GM12801 (cell line): ENCODE data around the gene GYPC.

Source experiments
- CTCF ChIP-seq: IDR thresholded peaks from one replicate; pipeline ENCODE4 v1.5.1; 2011; ENCODE audit warnings: control low read depth; ENCODE audit not compliant: insufficient read length; ENCODE audit errors: extremely low read depth

The GYPC gene

GRCh38 chr2:126655051-126655450, 907 bp upstream of the GYPC start:
- no peak for TF ChIP-seq CTCF

DNA sequence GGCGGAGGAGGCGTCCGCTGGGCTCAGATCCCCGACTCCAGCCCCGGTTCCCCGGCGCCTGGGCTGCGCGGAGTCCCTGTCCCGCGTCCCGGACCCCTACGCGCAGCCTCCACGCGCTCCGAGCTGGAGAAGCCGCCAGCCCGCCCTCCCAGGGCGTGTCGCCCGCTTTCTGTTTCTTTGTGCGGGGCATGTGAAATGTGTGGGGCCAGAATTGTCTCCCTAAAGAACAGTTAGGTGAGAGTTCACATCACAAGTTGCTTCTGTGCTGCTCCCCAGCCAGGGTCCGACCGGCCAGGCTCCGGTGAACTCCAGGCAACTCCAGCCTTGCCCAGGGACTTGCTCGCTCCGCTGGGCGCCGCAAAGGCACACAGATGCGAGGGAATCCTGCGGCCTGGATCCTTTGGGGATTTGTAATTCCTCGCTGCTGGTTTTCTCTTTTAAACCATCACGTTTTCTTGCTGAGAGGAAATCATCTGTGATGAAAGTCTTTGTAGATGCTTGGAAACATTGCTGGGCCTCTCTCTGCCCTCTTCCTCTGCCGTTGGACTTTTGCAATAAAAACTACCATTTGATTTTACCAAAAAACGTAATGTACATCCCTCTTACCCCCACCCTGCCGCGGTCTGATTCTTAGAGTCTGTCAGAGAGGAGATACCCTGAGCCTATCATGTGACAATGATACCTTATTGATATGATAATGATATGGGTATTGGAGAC, 631 bp downstream of the GYPC start:
- TF ChIP-seq CTCF, result no peak

- TF ChIP-seq CTCF, result no peak
Measured at GRCh38 chr2:126657148-126657635, 1.2 kb downstream of the GYPC start.

- no peak for TF ChIP-seq CTCF
Measured at GRCh38 chr2:126657636-126658318, 1.8 kb downstream of the GYPC start.

GRCh38 chr2:126658319-126658904, 2.5 kb downstream of the GYPC start:
- no peak for TF ChIP-seq CTCF

DNA sequence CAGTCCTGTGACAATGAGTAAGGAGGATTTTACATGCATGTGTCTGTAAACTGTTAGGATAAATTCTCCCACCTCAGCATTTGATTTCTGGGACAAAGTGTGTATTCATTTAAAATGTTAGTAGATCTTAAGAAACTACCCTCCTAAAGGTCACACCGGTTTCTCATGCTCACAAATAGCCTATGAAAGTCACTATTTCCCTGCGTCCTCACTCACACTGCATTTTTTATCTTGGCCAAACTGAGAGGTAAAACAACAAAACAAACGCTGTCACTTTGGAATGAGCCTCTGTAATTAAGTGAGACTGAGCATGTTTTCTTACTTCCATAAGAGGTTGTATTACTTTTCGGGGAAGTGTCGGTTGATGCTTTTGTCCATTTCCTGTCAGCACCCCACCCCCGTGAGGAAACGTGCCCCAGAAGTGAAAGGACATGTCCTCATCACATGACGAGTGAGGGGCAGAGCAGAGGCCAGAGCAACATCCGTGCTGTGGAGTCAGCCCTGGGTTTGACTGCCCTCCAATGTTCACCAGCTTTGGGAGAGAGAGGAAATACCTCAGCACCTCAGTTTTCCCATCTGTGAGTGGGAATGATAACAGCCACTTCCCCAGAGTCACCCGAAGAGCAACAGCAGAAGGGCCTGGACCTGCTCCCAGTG, 3.1 kb downstream of the GYPC start:
- TF ChIP-seq CTCF, result no peak
